Immature natural killer cell (primary cell): ENCODE measurements around the gene MRPL21. TPM values are rescaled to one million over a fixed set of nuclear protein-coding genes. Genes with fewer than 3 reads are reported as not detected.

Experiments used
- DNase-seq, 3 donors: peaks; one replicate each; pipeline ENCODE4 v3.0.0; 2022; ENCODE audit warnings: mixed read lengths in 1 of 3
- H3K27ac Mint-ChIP-seq, 6 donors: one replicate each; pipeline ENCODE4 v1.8.0; 2020; ENCODE audit warnings: mixed read lengths in 6 of 6, mild to moderate bottlenecking in 5 of 6, inconsistent platforms in 4 of 6, moderate library complexity in 3 of 6
- H3K27me3 Mint-ChIP-seq, 3 donors: one replicate each; pipeline ENCODE4 v1.8.0; 2020 to 2021; ENCODE audit warnings: low read depth in 3 of 3, mild to moderate bottlenecking in 3 of 3, mixed read lengths in 3 of 3, moderate library complexity in 3 of 3, inconsistent platforms in 1 of 3
- H3K36me3 Mint-ChIP-seq, 3 donors: one replicate each; pipeline ENCODE4 v1.8.0; 2020; ENCODE audit warnings: mixed read lengths in 3 of 3, inconsistent platforms in 2 of 3, mild to moderate bottlenecking in 2 of 3
- H3K4me1 Mint-ChIP-seq, 2 donors: one replicate each; pipeline ENCODE4 v1.8.0; 2020; ENCODE audit warnings: inconsistent platforms in 2 of 2, mild to moderate bottlenecking in 2 of 2, mixed read lengths in 2 of 2, moderate library complexity in 1 of 2
- H3K4me3 Mint-ChIP-seq, 5 donors: one replicate each; pipeline ENCODE4 v1.8.0; 2020; ENCODE audit warnings: mild to moderate bottlenecking in 5 of 5, mixed read lengths in 5 of 5, inconsistent platforms in 3 of 5, moderate library complexity in 3 of 5
- H3K9me3 Mint-ChIP-seq, 6 donors: one replicate each; pipeline ENCODE4 v1.8.0; 2020; ENCODE audit warnings: mild to moderate bottlenecking in 6 of 6, mixed read lengths in 6 of 6, inconsistent platforms in 4 of 6, moderate library complexity in 3 of 6
- polyA plus RNA-seq, 3 donors: library from polyadenylated mRNA; unstranded; fragments of 300-500 nt; fragmentation: Illumina TruSeq; gene quantifications; one replicate each; pipeline ENCODE4 v1.2.3, GENCODE V29; 2021

The MRPL21 gene
- polyA plus RNA-seq, 3 donors from 2014 or later, result 94.3 to 145 (median 117) TPM

DNA sequence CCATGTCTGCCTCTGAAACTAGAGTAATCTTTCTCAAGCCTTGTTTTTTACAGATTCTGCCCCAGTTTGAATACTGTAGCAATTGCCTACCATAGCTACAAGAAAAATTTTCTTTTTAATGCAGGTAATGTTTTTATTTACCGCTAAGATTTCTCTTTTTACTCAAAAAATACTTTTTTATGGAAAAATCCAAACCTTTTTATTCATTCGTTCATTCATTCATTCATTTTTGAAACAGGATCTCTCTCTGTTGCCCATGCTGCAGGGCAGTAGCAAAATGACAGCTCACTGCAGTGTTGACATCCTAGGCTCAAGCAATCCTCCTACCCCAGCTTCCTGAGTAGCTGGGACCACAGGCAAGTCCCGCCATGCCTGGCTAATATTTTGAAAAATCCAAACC, 59.3 kb downstream of the MRPL21 start:
- Mint-ChIP-seq H3K27ac (peak overlapping the region; percentile 23 to 93 (median 60)), H3K4me1 (peaks cover 36 to 40% of the 10 kb centered on the region in 2 donors)

DNA sequence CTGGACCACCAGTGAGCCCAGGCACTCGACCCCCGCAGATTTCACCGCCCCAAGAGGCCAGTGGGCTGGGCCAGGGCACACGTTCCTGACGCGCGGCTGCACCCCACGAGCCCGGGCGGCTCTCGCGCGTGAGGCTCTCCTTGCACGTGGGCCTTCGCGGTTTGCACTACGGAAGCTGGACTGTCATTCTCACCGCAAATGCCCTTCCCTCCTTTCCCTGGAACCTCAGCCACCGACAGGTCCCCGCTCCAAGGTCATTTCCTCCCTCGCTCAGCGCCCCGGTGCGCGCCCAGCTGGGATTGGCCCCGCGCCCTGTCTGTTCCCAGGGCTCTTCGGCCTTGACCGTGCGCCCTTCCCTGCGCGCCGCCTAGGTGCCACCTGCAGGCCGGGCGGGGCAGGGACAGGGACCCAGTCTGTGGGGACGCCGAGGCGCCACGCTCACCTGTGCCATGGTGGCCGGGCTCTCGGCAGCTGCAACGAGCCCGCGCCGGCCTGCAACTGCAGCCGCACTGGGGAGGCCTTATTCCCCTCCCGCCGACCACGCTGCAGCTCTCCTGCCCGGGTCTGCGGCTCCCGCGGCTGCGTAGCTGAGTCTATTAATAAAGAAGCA, 59.8 kb downstream of the MRPL21 start:
- Mint-ChIP-seq H3K27ac (peak overlapping the region; percentile 81 to 96 (median 93)), H3K9me3 (no peaks in the 10 kb centered on the region), H3K27me3 (peaks cover 15 to 28% (median 18%) of the 10 kb centered on the region in 3 donors), H3K4me3 (peak overlapping the region; percentile 94 to 99 (median 96)), H3K36me3 (no peaks in the 10 kb centered on the region), H3K4me1 (peaks cover 40 to 45% of the 10 kb centered on the region in 2 donors)
- DNase-seq, result peak; percentile 63 to 65 (median 65)

More for the DNA sequence above, 59.3 kb downstream of the MRPL21 start:
- H3K36me3 Mint-ChIP-seq, result no peaks in the 10 kb centered on the region
- H3K9me3 Mint-ChIP-seq, result no peaks in the 10 kb centered on the region
- DNase-seq, result no peak
- peak overlapping the region; percentile 94 to 99 (median 96) for H3K4me3 Mint-ChIP-seq
- peaks cover 10 to 22% (median 21%) of the 10 kb centered on the region in 3 donors for H3K27me3 Mint-ChIP-seq

DNA sequence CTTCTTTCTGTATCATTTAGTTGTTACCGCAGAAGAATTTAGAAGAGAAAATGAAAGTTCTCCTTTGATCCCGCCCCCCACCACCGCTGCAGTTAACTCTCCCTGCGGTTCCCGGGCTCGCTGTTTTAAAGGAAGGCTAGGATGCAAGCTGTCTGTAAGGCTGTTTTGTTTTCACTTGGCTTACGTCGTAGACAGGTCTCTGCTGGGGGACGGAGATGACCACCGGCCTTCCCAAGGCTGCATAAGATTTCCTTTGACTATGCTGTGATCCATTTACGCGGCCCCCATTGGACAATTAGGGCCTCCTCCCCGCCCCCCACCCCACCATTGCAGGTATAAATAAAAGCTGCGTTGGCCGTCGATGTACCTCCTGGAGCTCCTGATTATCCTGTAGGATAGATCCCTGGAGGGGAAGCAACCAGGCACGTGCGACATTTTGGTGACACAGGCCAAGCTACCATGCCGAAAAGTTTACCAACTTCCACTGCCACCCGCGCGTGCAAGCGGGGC, 60.5 kb downstream of the MRPL21 start:
- Mint-ChIP-seq H3K4me1 (peaks cover 46 to 52% of the 10 kb centered on the region in 2 donors), H3K27ac (peak overlapping the region; percentile 81 to 96 (median 93)), H3K9me3 (no peaks in the 10 kb centered on the region), H3K4me3 (peak overlapping the region; percentile 94 to 99 (median 96)), H3K27me3 (peaks cover 15 to 34% (median 18%) of the 10 kb centered on the region in 3 donors), H3K36me3 (no peaks in the 10 kb centered on the region)
- DNase-seq, result peak; percentile 57 to 63 (median 62)

DNA sequence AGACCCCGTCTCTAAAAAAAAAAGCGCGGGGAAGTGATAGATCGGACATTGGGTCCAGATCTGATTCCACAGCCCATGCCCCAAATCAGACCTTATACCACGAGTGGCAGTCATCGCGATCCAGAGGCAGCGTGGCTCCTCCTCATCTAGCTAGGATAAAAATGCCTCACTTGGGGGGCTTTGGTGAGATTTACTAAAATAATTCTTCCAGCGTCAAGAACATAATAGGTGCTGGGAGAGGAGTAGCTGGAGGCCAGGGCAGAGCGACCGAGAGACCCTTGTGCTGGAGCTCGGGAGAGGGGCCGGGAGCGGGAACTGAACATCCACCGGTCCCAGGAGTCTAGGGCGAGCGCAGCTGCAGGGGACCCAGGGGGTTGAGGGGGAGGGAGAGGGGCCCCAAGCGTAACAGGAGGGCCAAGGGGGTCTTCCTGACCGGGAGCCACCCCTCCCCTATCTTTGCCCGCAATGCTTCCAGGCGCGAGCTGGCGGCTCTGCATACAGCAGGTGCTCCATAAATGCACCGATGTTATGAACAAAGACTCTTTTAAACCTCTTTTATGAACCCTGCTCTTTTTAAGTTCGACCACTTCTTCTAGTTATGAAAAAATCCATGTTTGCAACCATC, 61.1 kb downstream of the MRPL21 start:
- peak overlapping the region; percentile 94 to 99 (median 96) for H3K4me3 Mint-ChIP-seq
- peaks cover 16 to 39% (median 19%) of the 10 kb centered on the region in 3 donors for H3K27me3 Mint-ChIP-seq
- H3K4me1 Mint-ChIP-seq, result peaks cover 51 to 58% of the 10 kb centered on the region in 2 donors
- no peaks in the 10 kb centered on the region for H3K9me3 Mint-ChIP-seq
- DNase-seq, result no peak
- no peaks in the 10 kb centered on the region for H3K36me3 Mint-ChIP-seq
- H3K27ac Mint-ChIP-seq, result peak overlapping the region; percentile 81 to 96 (median 93)

DNA sequence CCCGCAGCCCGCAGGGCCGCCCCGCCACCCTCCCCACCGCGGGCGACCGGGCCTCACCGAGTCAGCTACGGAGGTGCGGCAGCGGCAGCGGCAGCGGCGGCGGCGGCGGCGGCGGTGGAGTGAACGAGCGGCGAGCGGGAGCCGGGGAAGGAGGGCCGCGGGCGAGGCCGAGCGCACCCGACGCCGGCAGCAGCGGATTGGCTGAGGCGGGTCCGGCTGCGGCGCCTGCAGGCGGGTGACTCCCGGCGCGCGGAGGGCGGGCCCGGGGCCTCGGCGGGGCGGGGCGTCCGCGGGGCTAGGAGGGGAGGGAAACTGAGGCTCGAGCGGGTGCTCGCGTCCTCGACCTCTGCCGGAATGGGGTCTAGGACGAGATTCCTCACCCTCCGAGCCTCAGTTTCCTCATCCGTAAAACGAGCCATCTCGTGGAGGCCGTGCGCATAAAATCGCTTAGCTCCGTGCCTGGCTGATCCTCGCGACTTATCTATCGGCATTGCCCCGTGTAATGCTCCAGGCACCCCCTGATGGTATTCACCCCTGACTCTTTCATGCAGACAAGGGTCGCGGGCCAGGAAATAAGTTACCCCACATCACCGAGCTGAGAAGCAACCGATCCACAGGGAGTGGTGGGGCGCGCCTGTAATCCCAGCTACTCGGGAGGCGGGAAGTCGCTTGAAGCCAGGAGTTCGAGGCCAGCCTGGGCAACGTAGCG, 61.8 kb downstream of the MRPL21 start, which contains the start of gene CPT1A:
CPT1A (minus strand) TSS at position 199 of the 709 bp plus-strand sequence. CDS start 26,442 bp downstream, outside the sequence.
- peaks cover 16 to 39% (median 20%) of the 10 kb centered on the region in 3 donors for H3K27me3 Mint-ChIP-seq

More for the DNA sequence above, 61.8 kb downstream of the MRPL21 start, which contains the start of gene CPT1A:
- Mint-ChIP-seq H3K4me3 (peak within 1 kb of the TSS; percentile 94 to 99 (median 96)), H3K4me1 (peaks cover 58 to 65% of the 10 kb centered on the region in 2 donors), H3K36me3 (no peaks in the 10 kb centered on the region), H3K27ac (peak within 1 kb of the TSS; percentile 81 to 97 (median 94)), H3K9me3 (no peaks in the 10 kb centered on the region)
- DNase-seq, result peak; percentile 73 to 75 (median 74)

Other genes starting within 250 kb of the MRPL21 start
- not detected for gene GAL, start 219.3 kb downstream of the MRPL21 start, polyA plus RNA-seq
- gene TESMIN, start 152.3 kb downstream of the MRPL21 start, polyA plus RNA-seq, result 1 to 10 TPM in 1 of 3 donors, under 1 TPM in 1, not detected in 1; 0.47 to 1.9 TPM
- gene CPT1A, start 61.9 kb downstream of the MRPL21 start, polyA plus RNA-seq, result 10 to 100 TPM in 1 of 3 donors, 1 to 10 TPM in 2; 6.4 to 20.3 (median 8.0) TPM
- gene IGHMBP2, start 59 bp upstream of the MRPL21 start, polyA plus RNA-seq, result 1 to 10 TPM; 8.7 to 9.8 (median 8.9) TPM
- not detected for gene MRGPRD, start 77.2 kb upstream of the MRPL21 start, polyA plus RNA-seq
- gene MRGPRF, start 109.4 kb upstream of the MRPL21 start, polyA plus RNA-seq, result not detected
- gene TPCN2, start 145.1 kb upstream of the MRPL21 start, polyA plus RNA-seq, result 1 to 10 TPM; 4.8 to 7.0 (median 5.0) TPM